Endothelial cell of umbilical vein (primary cell): ENCODE data around the gene MAST4. TPM values are rescaled to one million over a fixed set of nuclear protein-coding genes. Genes with fewer than 3 reads are reported as not detected.

ENCODE experiments used
- BruUV-seq: library from RNA; stranded (reverse); fragments of 400-500 nt; replicated peaks from 2 replicates; lab custom pipeline; 2021; lab: Mats Ljungman, UMichigan
- CTCF ChIA-PET: fragments of 300-600, 350-600 bp; sonication (Branson Sonifier 250); formaldehyde crosslinking; loops from one replicate; lab custom pipeline; 2021; ENCODE audit warnings: antibody characterized with exemption, inconsistent platforms; lab: Charles Lee
- POLR2A ChIA-PET: fragments of 300-600, 350-600 bp; sonication (Branson Sonifier 250); formaldehyde crosslinking; loops from one replicate; lab custom pipeline; 2021; ENCODE audit warnings: antibody characterized with exemption, inconsistent platforms; lab: Charles Lee
- DNase-seq: peaks from one replicate; pipeline ENCODE4 v3.0.0-alpha.2; 2011; ENCODE audit warnings: low read depth, low spot score
- FAIRE-seq: peaks from 2 replicates; lab custom pipeline; 2011; peaks lifted over from hg19 to GRCh38; lab: Jason Lieb, UNC
- H2AFZ ChIP-seq: 2 replicates; pipeline ENCODE4 v1.6.0; 2012; ENCODE audit warnings: low read depth, low read length, control low read depth, inconsistent platforms
- H3K27ac ChIP-seq: 2 replicates; pipeline ENCODE4 v1.5.1; 2011; ENCODE audit warnings: low read depth, mild to moderate bottlenecking, control low read depth, low read length, moderate library complexity; ENCODE audit not compliant: insufficient read depth
- H3K27me3 ChIP-seq, 2 experiments: 2 replicates each; pipeline versions ENCODE4 v1.6.0 to v1.6.1; 2011; ENCODE audit warnings: low read length in 2 of 2, mixed read lengths in 1 of 2; ENCODE audit not compliant: control insufficient read depth in 2 of 2, insufficient read depth in 2 of 2
- H3K36me3 ChIP-seq, 2 experiments: 2 replicates in 1 of 2; 3 replicates in 1 of 2; pipeline ENCODE4 v1.5.1; 2011; ENCODE audit warnings: low read length in 2 of 2, mild to moderate bottlenecking in 1 of 2, moderate library complexity in 1 of 2; ENCODE audit not compliant: control insufficient read depth in 2 of 2, insufficient read depth in 2 of 2; ENCODE audit errors: extremely low read depth in 1 of 2
- H3K4me1 ChIP-seq: 3 replicates; pipeline ENCODE4 v1.5.1; 2011; ENCODE audit warnings: mild to moderate bottlenecking, low read length; ENCODE audit not compliant: control insufficient read depth, insufficient read depth; ENCODE audit errors: extremely low read depth
- H3K4me2 ChIP-seq: 2 replicates; pipeline ENCODE4 v1.6.1; 2011; ENCODE audit warnings: low read length, control low read depth, mixed read lengths; ENCODE audit not compliant: insufficient read depth
- H3K4me3 ChIP-seq, 3 experiments: fragments of 200-600 bp in 1 of 3; sonication (generic), shearing (Covaris generic) in 1 of 3; replicated peaks in 1 of 3; 2 replicates each; pipeline ENCODE4 v1.5.1; 2011 to 2016; ENCODE audit warnings: control low read depth in 3 of 3, low read length in 3 of 3, mild to moderate bottlenecking in 2 of 3, inconsistent platforms in 1 of 3, low read depth in 1 of 3, moderate library complexity in 1 of 3; ENCODE audit not compliant: insufficient read depth in 1 of 3
- H3K79me2 ChIP-seq: 2 replicates; pipeline ENCODE4 v1.6.0; 2012; ENCODE audit warnings: low read length, inconsistent platforms; ENCODE audit not compliant: control insufficient read depth, insufficient read depth
- H3K9ac ChIP-seq: replicated peaks from 2 replicates; pipeline ENCODE3; 2011; ENCODE audit warnings: low read length, control low read depth; ENCODE audit not compliant: insufficient read depth; ENCODE audit errors: extremely low read depth
- H3K9me1 ChIP-seq: replicated peaks from 3 replicates; pipeline ENCODE4 v1.6.0; 2011; ENCODE audit warnings: mild to moderate bottlenecking, low read length; ENCODE audit not compliant: control insufficient read depth, insufficient read depth; ENCODE audit errors: extremely low read depth
- H3K9me3 ChIP-seq: replicated peaks from 2 replicates; pipeline ENCODE4 v1.5.1; 2012; ENCODE audit warnings: low read length, inconsistent platforms; ENCODE audit not compliant: control insufficient read depth, insufficient read depth
- H4K20me1 ChIP-seq: replicated peaks from 2 replicates; pipeline ENCODE3; 2011; ENCODE audit warnings: mild to moderate bottlenecking, low read length; ENCODE audit not compliant: control insufficient read depth, insufficient read depth; ENCODE audit errors: extremely low read depth
- EZH2 ChIP-seq: IDR thresholded peaks from 2 replicates; pipeline ENCODE4 v1.6.1; 2012; ENCODE audit warnings: borderline replicate concordance, low read depth, mild to moderate bottlenecking, moderate library complexity, low read length, inconsistent platforms; ENCODE audit not compliant: severe bottlenecking
- FOS ChIP-seq: IDR thresholded peaks from 2 replicates; pipeline ENCODE4 v1.6.1; 2011; ENCODE audit warnings: mild to moderate bottlenecking, low read length, moderate library complexity, borderline replicate concordance; ENCODE audit not compliant: insufficient read depth
- GATA2 ChIP-seq: IDR thresholded peaks from 2 replicates; pipeline ENCODE4 v1.7.0; 2011; ENCODE audit warnings: low read depth, mild to moderate bottlenecking, moderate library complexity, mixed read lengths, low read length; ENCODE audit not compliant: insufficient read length, insufficient read depth
- JUN ChIP-seq: IDR thresholded peaks from 2 replicates; pipeline ENCODE4 v1.6.1; 2011; ENCODE audit warnings: borderline replicate concordance, low read depth; ENCODE audit not compliant: insufficient read length, insufficient read depth
- MYC ChIP-seq: IDR thresholded peaks from one replicate; pipeline ENCODE4 v1.6.1; 2011; ENCODE audit warnings: mild to moderate bottlenecking, low read depth, low read length
- POLR2A ChIP-seq: IDR thresholded peaks from 2 replicates; pipeline ENCODE4 v1.6.1; 2012; ENCODE audit warnings: low read depth, mild to moderate bottlenecking, control low read depth, low read length
- POLR2AphosphoS5 ChIP-seq: IDR thresholded peaks from 2 replicates; pipeline ENCODE4 v1.6.1; 2012; ENCODE audit warnings: low read depth, mild to moderate bottlenecking, control low read depth, low read length, moderate library complexity; ENCODE audit not compliant: insufficient read depth
- dilution Hi-C: fragments of 300-500 bp; cut with MboI; formaldehyde crosslinking; loops from one replicate; pipeline ENCODE4 v1.15.0; 2019; ENCODE audit warnings: low sequenced_read_pairs; ENCODE audit not compliant: extremely low pct_ligation_motif_present
- intact Hi-C: fragments of 100-400 bp; cut with micrococcal nuclease; formaldehyde crosslinking; loops from one replicate; pipeline ENCODE4 v1.10.0; 2022
- polyA plus RNA-seq, 4 experiments: library from polyadenylated mRNA; depleted of rRNA in 3 of 4; stranded (reverse) in 3 of 4; unstranded in 1 of 4; fragments of >200 nt; gene quantifications; 2 replicates each; pipeline versions ENCODE4 v1.2.1 to v1.2.3, GENCODE V29; 2011 to 2012; ENCODE audit warnings: missing spikeins in 1 of 4
- total RNA-seq: library from RNA; stranded (reverse); gene quantifications from 2 replicates; pipeline ENCODE4 v1.2.3, GENCODE V29; 2021
- TF ChIP-seq, protein P1 (sequence below), 2 donors: IDR thresholded peaks; 1 replicate in 1 of 2; 2 replicates in 1 of 2; pipeline ENCODE4 v1.5.1; 2011; ENCODE audit warnings: low read length in 2 of 2, mild to moderate bottlenecking in 2 of 2, moderate library complexity in 2 of 2, control low read depth in 1 of 2, inconsistent platforms in 1 of 2, low read depth in 1 of 2; ENCODE audit not compliant: insufficient read depth in 1 of 2; ENCODE audit errors: extremely low read depth in 1 of 2
- TF ChIP-seq, protein P2 (sequence below): IDR thresholded peaks from 2 replicates; pipeline ENCODE4 v1.6.1; 2011; ENCODE audit not compliant: insufficient read depth, insufficient read length

The MAST4 gene
- total and polyA plus RNA-seq, 2 donors (not counting 3 experiments of a cell fraction or from before 2014, with no cell fraction given): 40.2 to 116 TPM

DNA sequence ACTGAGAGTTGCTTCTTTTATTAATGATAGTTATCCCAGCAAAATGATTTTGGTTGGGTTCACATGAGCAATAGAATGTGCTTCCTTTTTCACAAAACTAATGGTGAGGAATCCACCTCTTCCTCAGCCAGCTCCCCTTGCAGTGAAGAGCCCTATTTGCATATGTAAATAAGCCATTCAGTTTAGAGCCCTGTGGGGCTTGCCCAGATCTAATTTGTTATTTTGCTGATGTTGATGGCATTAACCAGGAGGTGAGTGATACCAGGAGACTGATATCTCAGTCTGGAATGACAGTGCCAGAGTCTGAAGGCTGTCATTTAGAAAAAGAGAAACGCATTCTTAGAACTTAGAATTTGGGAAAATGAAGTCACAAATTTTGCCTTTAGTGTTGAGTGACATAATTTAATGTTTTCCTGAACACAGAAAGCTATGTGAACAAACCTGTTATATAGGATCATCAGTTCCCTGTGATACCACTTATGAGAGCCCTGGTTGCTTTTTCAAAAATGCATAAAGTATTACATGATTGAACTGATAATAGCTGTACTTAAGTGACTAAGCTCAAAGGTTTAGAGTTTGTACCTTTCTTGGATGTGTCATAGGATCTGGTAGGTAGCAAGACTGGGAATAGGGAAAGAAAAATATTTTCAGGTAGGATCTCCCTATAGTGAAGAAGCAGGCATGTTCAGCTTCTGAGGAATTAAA is 271.6 kb downstream of the MAST4 start:
- FAIRE-seq: no peak
- Histone ChIP-seq H3K4me3 (no peak overlapping the region), H3K9ac (no peak overlapping the region), H4K20me1 (peaks cover 4% of the 10 kb centered on the region), H3K4me2 (no peak overlapping the region), H3K4me1 (peaks cover 13% of the 10 kb centered on the region), H3K27ac (no peak overlapping the region), H3K79me2 (peaks cover 6% of the 10 kb centered on the region), H2AFZ (no peak overlapping the region), H3K27me3 (no peaks in the 10 kb centered on the region), H3K9me3 (no peaks in the 10 kb centered on the region), H3K36me3 (peaks cover 0 to 2% of the 10 kb centered on the region in 2 experiments), H3K9me1 (no peaks in the 10 kb centered on the region)
- no peak for DNase-seq
- BruUV-seq: no TSS peak
- dilution Hi-C loops: no loop called here
- TF ChIP-seq MYC (no peak), FOS (no peak), EZH2 (no peak), JUN (no peak)
- intact Hi-C loops: no loop called here
- CTCF ChIA-PET: interaction anchor here (0.9 to 1.8 kb wide), 6 partner anchors 11 to 62 kb away, joined by 3 to 6 read pairs (median 4); no protein-coding TSS in a partner anchor
- POLR2A ChIA-PET: interaction anchor here (1.0 kb wide), 1 partner anchor 38 kb away, joined by 3 read pairs; no protein-coding TSS in a partner anchor

DNA sequence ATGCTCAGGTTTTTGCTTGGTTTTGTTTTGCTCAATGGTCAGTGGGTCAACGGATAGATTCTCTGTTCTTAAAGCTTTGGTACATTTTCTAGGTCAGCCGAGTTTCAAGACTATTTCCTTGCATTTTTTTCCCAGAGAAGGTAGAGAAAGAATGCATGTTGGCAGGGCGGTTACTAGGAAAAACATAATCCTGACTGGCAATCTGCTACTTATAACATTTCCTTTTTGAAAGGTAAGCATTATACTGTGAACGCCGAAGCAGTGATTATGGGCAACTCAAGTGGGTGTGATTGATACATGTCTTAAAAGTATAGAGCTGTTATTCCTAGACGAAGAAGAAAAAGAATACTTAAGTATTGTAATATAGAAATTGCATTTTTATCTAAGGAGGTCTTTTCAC is 273.2 kb downstream of the MAST4 start:
- no peaks in the 10 kb centered on the region for H3K27me3 ChIP-seq
- peaks cover 5% of the 10 kb centered on the region for H3K79me2 ChIP-seq
- no peak overlapping the region for H3K9ac ChIP-seq
- DNase-seq (peak; percentile 46), FAIRE-seq (no peak)
- TF ChIP-seq, protein P1, sequence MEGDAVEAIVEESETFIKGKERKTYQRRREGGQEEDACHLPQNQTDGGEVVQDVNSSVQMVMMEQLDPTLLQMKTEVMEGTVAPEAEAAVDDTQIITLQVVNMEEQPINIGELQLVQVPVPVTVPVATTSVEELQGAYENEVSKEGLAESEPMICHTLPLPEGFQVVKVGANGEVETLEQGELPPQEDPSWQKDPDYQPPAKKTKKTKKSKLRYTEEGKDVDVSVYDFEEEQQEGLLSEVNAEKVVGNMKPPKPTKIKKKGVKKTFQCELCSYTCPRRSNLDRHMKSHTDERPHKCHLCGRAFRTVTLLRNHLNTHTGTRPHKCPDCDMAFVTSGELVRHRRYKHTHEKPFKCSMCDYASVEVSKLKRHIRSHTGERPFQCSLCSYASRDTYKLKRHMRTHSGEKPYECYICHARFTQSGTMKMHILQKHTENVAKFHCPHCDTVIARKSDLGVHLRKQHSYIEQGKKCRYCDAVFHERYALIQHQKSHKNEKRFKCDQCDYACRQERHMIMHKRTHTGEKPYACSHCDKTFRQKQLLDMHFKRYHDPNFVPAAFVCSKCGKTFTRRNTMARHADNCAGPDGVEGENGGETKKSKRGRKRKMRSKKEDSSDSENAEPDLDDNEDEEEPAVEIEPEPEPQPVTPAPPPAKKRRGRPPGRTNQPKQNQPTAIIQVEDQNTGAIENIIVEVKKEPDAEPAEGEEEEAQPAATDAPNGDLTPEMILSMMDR (IDR thresholded peaks at IDR 0.05; ENCODE audit: extremely low read depth in 1 of 2, insufficient read depth in 1 of 2, low read depth in 1 of 2, low read length in 2 of 2): no peak
- no peak for TF ChIP-seq MYC
- no peak for TF ChIP-seq EZH2
- TF ChIP-seq, protein P2, sequence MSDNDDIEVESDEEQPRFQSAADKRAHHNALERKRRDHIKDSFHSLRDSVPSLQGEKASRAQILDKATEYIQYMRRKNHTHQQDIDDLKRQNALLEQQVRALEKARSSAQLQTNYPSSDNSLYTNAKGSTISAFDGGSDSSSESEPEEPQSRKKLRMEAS: no peak
- TF ChIP-seq FOS: no peak
- no peak for TF ChIP-seq POLR2AphosphoS5
- TF ChIP-seq POLR2A: no peak
- no peak for TF ChIP-seq JUN
- no peak for TF ChIP-seq GATA2
- intact Hi-C loops (no loop called here), dilution Hi-C loops (no loop called here)
- no peak overlapping the region for H2AFZ ChIP-seq
- peaks cover 4% of the 10 kb centered on the region for H4K20me1 ChIP-seq
- no peaks in the 10 kb centered on the region for H3K9me3 ChIP-seq
- H3K4me1 ChIP-seq: peaks cover 1% of the 10 kb centered on the region
- H3K9me1 ChIP-seq: no peaks in the 10 kb centered on the region
- no peak overlapping the region for H3K27ac ChIP-seq
- BruUV-seq: no TSS peak
- POLR2A ChIA-PET: no interaction called here
- no peak overlapping the region for H3K4me2 ChIP-seq
- CTCF ChIA-PET: interaction anchor here (0.9 to 1.0 kb wide), 2 partner anchors 54 to 563 kb away, joined by 3 read pairs; no protein-coding TSS in a partner anchor
- peaks cover 2% of the 10 kb centered on the region in 2 experiments for H3K36me3 ChIP-seq
- no peak overlapping the region for H3K4me3 ChIP-seq
